GM12878 (cell line): ENCODE data around the gene KCNQ1. TPM values are rescaled to one million over a fixed set of nuclear protein-coding genes. Genes with fewer than 3 reads are reported as not detected.

Experiments used
- ATAC-seq: fragments of 200-7000 bp; cut with Tn5 transposase; 3 replicates; pipeline ENCODE4 v1.9.1; 2020; ENCODE audit warnings: mild to moderate bottlenecking, moderate library complexity
- BruUV-seq: library from RNA; stranded (reverse); fragments of 400-500 nt; replicated peaks from 2 replicates; lab custom pipeline; 2021; lab: Mats Ljungman, UMichigan
- CTCF ChIA-PET: fragments of 300-600 bp; sonication (Branson Sonifier 250); formaldehyde crosslinking; extraction: SDS; loops from one replicate; lab custom pipeline; 2021; ENCODE audit warnings: inconsistent platforms; lab: Yijun Ruan, JAX
- POLR2A ChIA-PET: fragments of 350-600 bp; formaldehyde crosslinking; extraction: SDS; loops from one replicate; lab custom pipeline; 2021; ENCODE audit warnings: inconsistent platforms; lab: Charles Lee
- RAD21 ChIA-PET: fragments of 300-600 bp; sonication (Branson Sonifier 250); formaldehyde crosslinking; loops from one replicate; lab custom pipeline; 2023; ENCODE audit warnings: antibody characterized with exemption; ENCODE audit not compliant: unreplicated experiment; lab: Charles Lee
- SMC1A ChIA-PET: fragments of 300-600 bp; sonication (Branson Sonifier 250); formaldehyde crosslinking; loops from one replicate; lab custom pipeline; 2023; ENCODE audit not compliant: unreplicated experiment, uncharacterized antibody; lab: Charles Lee
- DNase-seq: peaks from one replicate; pipeline ENCODE4 v3.0.0-alpha.2; 2011; ENCODE audit warnings: low read depth, low spot score
- FAIRE-seq: peaks from 3 replicates; lab custom pipeline; 2011; peaks lifted over from hg19 to GRCh38; lab: Jason Lieb, UNC
- H2AFZ ChIP-seq: 2 replicates; pipeline ENCODE4 v1.6.0; 2011; ENCODE audit warnings: low read depth, low read length, control low read depth; ENCODE audit not compliant: control insufficient read depth
- H3K27ac ChIP-seq: 2 replicates; pipeline ENCODE4 v1.5.1; 2011; ENCODE audit warnings: control low read depth; ENCODE audit not compliant: control insufficient read depth, insufficient read depth
- H3K27me3 ChIP-seq, 2 experiments: replicated peaks in 1 of 2; 2 replicates each; pipeline versions ENCODE4 v1.6.0 to v1.6.1; 2011; ENCODE audit warnings: low read length in 1 of 2; ENCODE audit not compliant: control insufficient read depth in 2 of 2, insufficient read depth in 2 of 2
- H3K36me3 ChIP-seq, 2 experiments: 2 replicates each; pipeline ENCODE4 v1.5.1; 2011; ENCODE audit warnings: low read length in 1 of 2; ENCODE audit not compliant: control insufficient read depth in 2 of 2, insufficient read depth in 2 of 2
- H3K4me1 ChIP-seq: 2 replicates; pipeline ENCODE4 v1.6.1; 2011; ENCODE audit warnings: mild to moderate bottlenecking, low read length, moderate library complexity, mixed read lengths; ENCODE audit not compliant: control insufficient read depth, insufficient read depth
- H3K4me2 ChIP-seq: 2 replicates; pipeline ENCODE4 v1.6.0; 2011; ENCODE audit warnings: control low read depth; ENCODE audit not compliant: control insufficient read depth, insufficient read depth
- H3K4me3 ChIP-seq: fragments of 200-600 bp; sonication (generic); 2 replicates; pipeline ENCODE4 v1.5.1; 2016
- H3K79me2 ChIP-seq: 2 replicates; pipeline ENCODE4 v1.6.0; 2011; ENCODE audit warnings: low read length; ENCODE audit not compliant: control insufficient read depth, insufficient read depth
- H3K9ac ChIP-seq: 2 replicates; pipeline ENCODE4 v1.8.0; 2011; ENCODE audit warnings: low read length, control low read depth, mixed read lengths; ENCODE audit not compliant: control insufficient read depth, insufficient read depth
- H3K9me3 ChIP-seq: replicated peaks from 3 replicates; pipeline ENCODE4 v1.5.1; 2011; ENCODE audit warnings: mild to moderate bottlenecking, low read length; ENCODE audit not compliant: control insufficient read depth, insufficient read depth
- H4K20me1 ChIP-seq: 2 replicates; pipeline ENCODE4 v1.6.0; 2011; ENCODE audit not compliant: control insufficient read depth, insufficient read depth
- CTCF ChIP-seq, 3 experiments: IDR thresholded peaks in 2 of 3; conservative IDR thresholded peaks in 1 of 3; 2 replicates each; pipeline ENCODE4 v1.5.1; 2011; ENCODE audit warnings: low read depth in 3 of 3, low read length in 3 of 3, mild to moderate bottlenecking in 3 of 3, control low read depth in 2 of 3, moderate library complexity in 2 of 3, inconsistent platforms in 1 of 3, mixed read lengths in 1 of 3; ENCODE audit not compliant: control insufficient read depth in 2 of 3, insufficient read depth in 1 of 3; ENCODE audit errors: extremely low read depth in 1 of 3
- HDGF ChIP-seq: fragments of 450-650 bp; IDR thresholded peaks from 2 replicates; pipeline ENCODE4 v1.6.1; 2016; ENCODE audit warnings: antibody characterized with exemption
- IRF5 ChIP-seq: fragments of 450-650 bp; IDR thresholded peaks from 2 replicates; pipeline ENCODE4 v1.6.1; 2017; ENCODE audit warnings: borderline replicate concordance
- MEF2A ChIP-seq: IDR thresholded peaks from 2 replicates; pipeline ENCODE4 v1.6.1; 2011; ENCODE audit warnings: low read depth, mild to moderate bottlenecking, low read length, moderate library complexity; ENCODE audit not compliant: insufficient read depth
- NRF1 ChIP-seq: conservative IDR thresholded peaks from 2 replicates; pipeline ENCODE4 v1.6.1; 2011; ENCODE audit warnings: mild to moderate bottlenecking, low read depth, low read length, improper control_type of control experiment
- PKNOX1 ChIP-seq: fragments of 450-650 bp; IDR thresholded peaks from 2 replicates; pipeline ENCODE4 v1.6.1; 2016; ENCODE audit warnings: mild to moderate bottlenecking
- POLR2A ChIP-seq: IDR thresholded peaks from 2 replicates; pipeline ENCODE4 v1.6.1; 2011; ENCODE audit warnings: low read depth, mild to moderate bottlenecking, low read length
- RB1 ChIP-seq: fragments of 450-650 bp; formaldehyde crosslinking; IDR thresholded peaks from 2 replicates; pipeline ENCODE4 v1.6.1; 2017; ENCODE audit warnings: mild to moderate bottlenecking, borderline replicate concordance
- RFX5 ChIP-seq: IDR thresholded peaks from 2 replicates; pipeline ENCODE4 v1.6.1; 2011; ENCODE audit warnings: low read depth, low read length, improper control_type of control experiment
- SKIL ChIP-seq: fragments of 450-650 bp; IDR thresholded peaks from 2 replicates; pipeline ENCODE4 v1.6.1; 2017; ENCODE audit warnings: mild to moderate bottlenecking, low read depth, inconsistent platforms; ENCODE audit not compliant: poor library complexity, severe bottlenecking
- STAT1 ChIP-seq: fragments of 450-650 bp; conservative IDR thresholded peaks from 2 replicates; pipeline ENCODE4 v1.6.1; 2014; ENCODE audit warnings: antibody characterized with exemption, mild to moderate bottlenecking
- ZNF24 ChIP-seq: fragments of 450-650 bp; IDR thresholded peaks from 2 replicates; pipeline ENCODE4 v1.6.1; 2017; ENCODE audit warnings: antibody characterized with exemption, mild to moderate bottlenecking
- ZNF687 ChIP-seq: fragments of 450-650 bp; IDR thresholded peaks from 2 replicates; pipeline ENCODE4 v1.6.1; 2017; ENCODE audit warnings: mild to moderate bottlenecking, moderate library complexity
- WGBS: methylation state at CpG from one replicate; pipeline ENCODE4 v1.1.6; 2016; ENCODE audit warnings: low lambda C conversion rate; ENCODE audit not compliant: insufficient replicate concordance, insufficient coverage; ENCODE audit errors: missing lambda C conversion rate; 5-methylcytosine and 5-hydroxymethylcytosine counted together
- in situ Hi-C: fragments of 300-500 bp; cut with MboI; formaldehyde crosslinking; loops from 9 replicates; pipeline ENCODE4 v1.14.3; 2018; ENCODE audit warnings: mixed read lengths
- intact Hi-C: fragments of 100-400 bp; cut with micrococcal nuclease; formaldehyde crosslinking; loops from one replicate; pipeline ENCODE4 v1.14.2; 2022; ENCODE audit not compliant: unreplicated experiment
- polyA plus RNA-seq, 11 experiments: library from polyadenylated mRNA; depleted of rRNA in 4 of 11; unstranded in 6 of 11; stranded (reverse) in 5 of 11; fragments of >200 nt; fragmentation: Nextera tagmentation in 4 of 11; fragmentation: Illumina TruSeq in 1 of 11; extraction: Ambion mirVana in 4 of 11; extraction: Trizol in 1 of 11; gene quantifications; 1 replicate in 1 of 11; 2 replicates in 10 of 11; pipeline versions ENCODE4 v1.2.1 to v1.2.3, GENCODE V29; 2011 to 2016; ENCODE audit warnings: inconsistent platforms in 2 of 11, missing spikeins in 2 of 11, low read depth in 1 of 11
- total RNA-seq, 4 experiments: library from RNA; depleted of rRNA in 3 of 4; stranded (reverse); fragments of >200 nt in 3 of 4; fragmentation: Illumina TruSeq in 1 of 4; extraction: Trizol in 1 of 4; gene quantifications; 2 replicates each; pipeline versions ENCODE4 v1.2.1 to v1.2.3, GENCODE V29; 2013 to 2021

The KCNQ1 gene
- total and polyA plus RNA-seq, 10 of the 15 experiments (the other 5 are each of a cell fraction or from before 2014, with no cell fraction given) = 0.03 to 0.15 (median 0.12) TPM; not detected in 7

GRCh38 chr11:2812371-2812991, 367.7 kb downstream of the KCNQ1 start:
- BruUV-seq = no TSS peak
- H3K9me3 ChIP-seq = no peaks in the 10 kb centered on the region; the same call in 2 of the 3 replicates
- TF ChIP-seq RB1 (no peak), NRF1 (no peak), PKNOX1 (no peak), SKIL (no peak), IRF5 (no peak), ZNF687 (no peak), POLR2A (no peak), STAT1 (no peak), MEF2A (no peak), ZNF24 (no peak), RFX5 (no peak), HDGF (no peak), CTCF (IDR thresholded peaks at IDR 0.05 in 2 of 3, conservative IDR thresholded peaks at IDR 0.05 in 1 of 3; ENCODE audit: control insufficient read depth in 2 of 3, extremely low read depth in 1 of 3, insufficient read depth in 1 of 3, low read depth in 3 of 3, low read length in 3 of 3) (no peak)

More at GRCh38 chr11:2812371-2812991, 367.7 kb downstream of the KCNQ1 start:
- Histone ChIP-seq H3K36me3 (no peaks in the 10 kb centered on the region), H3K27me3 (no peaks in the 10 kb centered on the region), H4K20me1 (no peaks in the 10 kb centered on the region), H2AFZ (no peak overlapping the region), H3K4me2 (no peak overlapping the region), H3K27ac (no peak overlapping the region), H3K9ac (no peak overlapping the region), H3K79me2 (no peaks in the 10 kb centered on the region), H3K4me1 (no peaks in the 10 kb centered on the region), H3K4me3 (no peak overlapping the region)
- RAD21 ChIA-PET = no interaction called here
- FAIRE-seq = no peak
- SMC1A ChIA-PET = no interaction called here
- in situ Hi-C loops (no loop called here), intact Hi-C loops (no loop called here)
- no peak for DNase-seq
- CTCF ChIA-PET = no interaction called here
- WGBS = 14% methylated on average over 13 of the region's 17 CpGs
- no peak for ATAC-seq
- POLR2A ChIA-PET = no interaction called here
